Lung microvascular endothelial cell (primary cell): ENCODE measurements around the gene VARS2. TPM values are rescaled to one million over a fixed set of nuclear protein-coding genes. Genes with fewer than 3 reads are reported as not detected.
"Not testable (repeated sequence)": the region's sequence is repeated elsewhere in the genome, so short reads cannot be mapped to it uniquely, and the experiment has no call there.

Source experiments
- DNase-seq, 2 donors: peaks; one replicate each; pipeline versions ENCODE4 v3.0.0 to v3.0.0-alpha.2; 2010; ENCODE audit warnings: low read depth in 2 of 2
- total RNA-seq: library from RNA; depleted of rRNA; stranded (reverse); fragments of >200 nt; gene quantifications from 2 replicates; pipeline ENCODE4 v1.2.1, GENCODE V29; 2014

The VARS2 gene
- total RNA-seq, 1 donor from 2014 or later = 15.5 TPM

DNA sequence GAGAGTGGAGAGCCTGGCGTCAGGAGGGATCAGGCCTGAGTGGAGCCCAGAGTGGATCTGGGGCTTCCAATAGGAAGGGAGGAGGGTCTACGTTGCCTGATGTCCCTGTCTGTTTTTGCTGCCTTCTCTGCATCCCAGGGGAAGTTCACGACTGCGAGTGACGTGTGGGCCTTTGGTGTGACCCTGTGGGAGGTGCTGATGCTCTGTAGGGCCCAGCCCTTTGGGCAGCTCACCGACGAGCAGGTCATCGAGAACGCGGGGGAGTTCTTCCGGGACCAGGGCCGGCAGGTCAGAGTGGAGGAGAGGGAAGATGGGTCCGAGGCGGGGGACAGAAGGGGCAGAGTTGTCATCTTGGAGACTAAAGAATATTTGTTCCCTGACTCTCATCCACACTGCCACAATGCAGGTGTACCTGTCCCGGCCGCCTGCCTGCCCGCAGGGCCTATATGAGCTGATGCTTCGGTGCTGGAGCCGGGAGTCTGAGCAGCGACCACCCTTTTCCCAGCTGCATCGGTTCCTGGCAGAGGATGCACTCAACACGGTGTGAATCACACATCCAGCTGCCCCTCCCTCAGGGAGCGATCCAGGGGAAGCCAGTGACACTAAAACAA lies 15.2 kb upstream of the VARS2 start:
- no peak for DNase-seq

DNA sequence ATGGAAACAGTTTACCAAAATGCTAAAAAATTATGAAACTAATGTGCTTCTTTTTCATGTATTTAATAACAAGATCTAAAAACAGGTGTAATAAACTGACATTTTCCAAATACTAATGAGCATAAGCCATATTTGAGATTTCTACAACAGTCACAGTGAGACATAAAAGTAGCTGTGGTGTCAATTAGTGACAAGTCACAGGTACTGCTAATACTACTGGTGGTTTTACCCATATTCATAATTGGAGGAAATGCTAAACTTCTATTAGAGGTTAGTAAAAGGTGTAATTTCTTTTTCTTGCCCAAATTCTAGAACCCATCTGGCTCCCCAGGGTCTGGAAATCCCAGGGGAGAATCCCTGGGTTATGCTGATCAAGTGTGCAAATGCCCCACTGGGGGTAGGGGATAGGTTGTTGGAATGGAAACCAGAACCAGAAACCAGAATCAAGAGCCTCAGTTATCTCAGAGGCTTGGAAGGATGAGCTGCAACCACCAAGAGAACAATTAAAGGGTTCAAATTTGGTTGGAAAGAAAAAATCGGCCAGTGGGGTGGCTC lies 13.1 kb upstream of the VARS2 start:
- DNase-seq = no peak

DNA sequence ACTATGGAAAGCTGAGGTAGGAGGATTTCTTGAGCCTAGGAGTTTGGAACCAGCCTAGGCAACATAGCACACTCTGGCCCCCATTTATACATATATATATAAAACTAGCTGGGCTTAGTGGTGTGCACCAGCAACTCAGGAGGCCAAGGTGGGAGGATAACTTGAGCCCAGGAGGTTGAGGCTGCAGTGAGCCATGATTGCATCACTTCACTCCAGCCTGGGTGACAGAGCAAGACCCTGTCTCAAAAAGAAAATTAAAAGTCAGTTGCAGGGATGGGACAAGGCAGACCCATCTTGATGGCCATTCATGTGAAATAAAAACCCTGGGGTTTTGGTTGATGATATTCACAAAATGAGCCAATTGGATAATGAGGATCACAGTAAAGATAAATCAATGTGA lies 12.6 kb upstream of the VARS2 start:
- no peak for DNase-seq

GRCh38 chr6:30902196-30902595 lies 11.8 kb upstream of the VARS2 start:
- DNase-seq = not testable (repeated sequence)

DNA sequence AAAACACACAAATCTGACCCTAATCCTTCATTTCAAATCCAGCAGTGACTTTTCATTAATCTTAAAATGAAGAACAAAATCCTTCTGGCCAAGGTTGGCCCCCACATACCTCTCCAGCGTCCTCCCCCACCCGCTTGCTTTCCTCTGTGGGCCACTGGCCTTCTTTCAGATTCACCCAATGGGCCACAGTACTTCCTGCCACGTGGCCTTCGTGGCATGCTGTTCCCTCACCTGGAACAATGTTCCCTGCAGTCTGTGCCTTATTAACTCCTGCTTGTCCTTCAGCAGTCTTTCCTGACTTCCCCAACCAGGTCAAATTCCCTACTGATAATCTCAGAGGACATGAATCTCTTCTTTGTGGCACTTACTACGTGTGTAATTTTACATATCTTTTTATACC lies 11.3 kb upstream of the VARS2 start:
- DNase-seq = no peak

GRCh38 chr6:30903236-30903635 lies 10.8 kb upstream of the VARS2 start:
- no peak for DNase-seq

DNA sequence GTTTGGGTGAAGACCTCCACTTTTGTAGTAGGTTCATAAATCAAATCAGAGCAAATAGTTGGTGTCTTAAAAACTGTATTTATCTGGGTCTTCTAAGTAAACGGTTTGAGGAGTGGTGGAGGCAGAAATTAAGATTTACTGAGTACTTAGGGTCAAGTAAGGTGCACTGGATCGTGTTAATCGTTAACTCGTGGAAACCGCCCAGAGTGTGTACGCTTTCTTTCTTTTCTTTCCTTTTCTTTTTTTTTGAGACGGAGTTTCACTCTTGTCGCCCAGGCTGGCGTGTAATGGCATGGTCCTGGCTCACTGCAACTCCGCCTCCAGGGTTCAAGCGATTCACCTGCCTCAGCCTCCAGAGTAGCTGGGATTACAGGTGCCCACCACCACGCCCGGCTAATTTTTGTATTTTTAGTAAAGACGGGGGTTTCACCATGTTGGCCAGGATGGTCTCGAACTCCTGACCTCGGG lies 6.7 kb upstream of the VARS2 start:
- not testable (repeated sequence) for DNase-seq

- DNase-seq = peak; percentile 98 to 99
Measured at GRCh38 chr6:30907758-30908591, 6.1 kb upstream of the VARS2 start, which contains the start of gene GTF2H4. GTF2H4 (plus strand) TSS chr6:30908207.

DNA sequence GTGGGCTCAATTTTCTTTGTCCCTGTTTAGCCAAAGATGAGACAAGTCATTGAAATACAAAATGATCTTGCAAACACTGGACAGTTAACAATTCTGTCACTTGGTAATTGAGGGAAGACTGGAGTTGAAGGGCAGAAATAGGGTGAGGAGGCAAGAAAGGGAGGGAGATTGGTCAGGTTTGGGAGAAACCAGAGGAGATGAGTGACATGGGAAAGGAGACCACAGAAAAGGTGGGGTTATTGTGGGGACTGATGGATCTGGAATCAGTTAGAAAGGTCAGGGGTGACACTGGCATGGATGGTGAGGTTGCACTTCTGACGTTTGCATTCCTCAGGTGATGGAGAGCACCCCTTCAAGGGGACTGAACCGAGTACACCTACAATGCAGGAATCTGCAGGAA lies 5.3 kb upstream of the VARS2 start:
- DNase-seq = no peak

GRCh38 chr6:30910473-30910872 lies 3.6 kb upstream of the VARS2 start:
- not testable (repeated sequence) for DNase-seq

DNA sequence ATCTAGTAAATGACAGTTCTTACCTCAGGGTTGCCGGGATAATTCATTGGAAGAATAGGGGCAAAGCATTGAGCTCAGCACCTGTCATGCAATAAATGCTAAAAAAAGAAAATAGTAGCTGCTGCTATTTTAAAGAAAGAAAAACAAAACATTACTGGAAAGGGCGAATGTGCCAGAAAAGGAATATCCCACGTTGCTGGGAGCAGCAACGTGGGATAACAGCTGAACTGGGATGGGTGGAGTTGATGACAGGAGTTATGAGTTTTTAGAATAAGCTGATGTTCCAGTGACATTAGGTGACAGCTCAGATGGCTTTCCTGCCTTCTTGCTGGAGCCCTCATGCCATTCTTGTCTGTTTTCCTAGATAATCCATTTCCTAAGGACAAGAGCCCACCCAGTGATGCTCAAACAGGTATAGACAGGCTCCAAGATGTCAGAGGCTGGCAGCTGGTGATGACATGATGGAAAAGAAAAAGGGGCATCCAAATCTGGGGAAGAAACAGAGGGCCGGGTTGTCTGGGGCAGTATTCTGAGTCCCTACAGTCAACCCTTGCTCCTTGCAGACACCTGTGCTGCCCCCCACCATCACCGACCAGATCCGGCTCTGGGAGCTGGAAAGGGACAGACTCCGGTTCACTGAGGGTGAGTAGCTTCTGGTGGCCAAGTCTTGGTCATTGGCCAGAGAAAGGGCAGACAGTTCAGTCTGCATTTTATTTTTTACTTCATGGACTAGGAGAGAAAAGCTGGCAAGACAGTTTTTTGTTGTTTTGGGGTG lies 1.1 kb upstream of the VARS2 start:
- DNase-seq = no peak

- DNase-seq = no peak
Measured at GRCh38 chr6:30913721-30914075, 340 bp upstream of the VARS2 start.

DNA sequence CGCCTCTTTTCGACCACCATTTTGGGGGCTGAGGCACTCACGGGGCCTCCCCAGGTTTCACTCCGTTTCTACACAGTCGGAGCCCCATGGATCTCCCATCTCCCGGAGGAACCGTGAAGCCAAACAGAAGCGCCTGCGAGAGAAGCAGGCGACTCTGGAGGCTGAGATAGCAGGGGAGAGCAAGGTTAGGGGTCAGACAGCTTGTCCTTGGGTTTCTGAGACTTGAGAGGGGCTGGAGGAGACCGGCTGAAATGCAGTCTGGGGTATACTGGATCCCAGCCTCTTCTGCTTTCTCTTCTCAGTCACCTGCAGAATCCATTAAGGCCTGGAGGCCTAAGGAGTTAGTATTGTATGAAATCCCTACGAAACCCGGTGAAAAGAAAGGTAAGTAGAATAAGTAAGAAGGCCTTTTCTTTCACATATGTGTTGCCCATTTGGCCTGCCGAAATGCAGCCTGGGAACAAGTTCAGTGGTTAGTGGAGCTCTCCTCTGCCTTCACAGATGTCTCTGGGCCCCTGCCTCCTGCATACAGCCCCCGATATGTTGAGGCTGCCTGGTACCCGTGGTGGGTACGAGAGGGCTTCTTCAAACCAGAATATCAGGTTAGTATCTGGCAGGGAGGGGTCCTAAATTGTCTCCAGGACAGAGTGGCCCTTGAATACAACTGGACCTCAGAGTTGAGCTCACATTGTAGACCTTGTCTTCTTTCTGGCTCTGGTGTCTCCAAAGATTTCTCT lies 984 bp downstream of the VARS2 start:
- no peak for DNase-seq

- peak; percentile 63 to 72 for DNase-seq
Measured at GRCh38 chr6:30915591-30915946, 1.5 kb downstream of the VARS2 start.

DNA sequence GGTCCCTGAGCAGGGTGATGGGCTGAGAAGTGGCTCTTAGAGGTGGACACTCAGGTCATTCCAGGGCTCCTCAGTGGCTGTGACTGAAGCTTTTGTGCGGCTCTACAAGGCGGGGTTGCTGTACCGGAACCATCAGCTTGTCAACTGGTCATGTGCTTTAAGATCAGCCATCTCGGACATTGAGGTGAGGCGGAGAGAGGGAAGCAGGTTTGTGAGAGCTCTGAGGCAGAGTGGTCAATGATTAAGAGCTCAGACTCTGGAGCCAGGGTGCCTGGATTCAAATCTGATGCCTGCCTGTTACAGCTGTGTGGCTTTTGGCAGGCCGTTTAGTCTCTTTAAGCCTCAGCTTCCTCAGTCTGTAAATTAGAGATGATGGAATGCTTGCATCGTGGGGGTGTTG lies 3.0 kb downstream of the VARS2 start:
- no peak for DNase-seq

DNA sequence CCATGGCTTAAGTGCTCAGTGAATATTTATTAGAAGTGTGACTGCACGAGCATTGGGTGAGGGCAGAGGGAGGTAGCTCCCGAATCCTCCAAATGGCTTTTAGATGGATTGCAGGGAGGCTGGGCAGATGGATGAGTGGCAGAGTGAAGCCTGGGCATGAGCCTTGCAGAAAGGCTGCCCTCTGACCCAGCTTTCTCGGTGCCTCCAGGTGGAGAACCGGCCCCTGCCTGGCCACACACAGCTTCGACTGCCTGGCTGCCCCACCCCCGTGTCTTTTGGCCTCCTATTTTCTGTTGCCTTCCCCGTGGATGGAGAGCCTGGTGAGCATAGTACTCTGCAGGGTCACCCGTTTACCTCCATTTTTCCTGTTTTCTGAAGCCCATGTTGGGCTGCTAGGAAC lies 3.4 kb downstream of the VARS2 start:
- no peak for DNase-seq

DNA sequence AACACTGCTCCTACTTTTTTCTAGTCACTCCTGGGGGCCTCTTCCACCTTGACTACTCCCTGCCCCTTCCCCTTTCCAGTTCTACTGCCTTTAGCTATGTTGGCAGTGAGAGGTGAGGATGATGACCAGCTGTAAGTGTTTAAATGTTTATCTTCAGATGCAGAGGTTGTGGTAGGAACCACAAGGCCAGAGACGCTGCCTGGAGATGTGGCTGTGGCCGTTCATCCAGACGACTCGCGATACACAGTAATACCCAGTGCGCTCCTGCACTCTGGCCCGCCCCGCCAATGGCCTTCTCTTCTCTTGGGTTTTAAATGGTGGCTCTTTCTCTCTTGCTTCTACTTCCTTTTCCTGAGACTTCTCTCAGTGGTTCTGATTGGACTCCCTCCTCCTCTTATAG lies 4.6 kb downstream of the VARS2 start:
- no peak for DNase-seq

GRCh38 chr6:30922447-30922852 lies 8.4 kb downstream of the VARS2 start:
- no peak for DNase-seq

DNA sequence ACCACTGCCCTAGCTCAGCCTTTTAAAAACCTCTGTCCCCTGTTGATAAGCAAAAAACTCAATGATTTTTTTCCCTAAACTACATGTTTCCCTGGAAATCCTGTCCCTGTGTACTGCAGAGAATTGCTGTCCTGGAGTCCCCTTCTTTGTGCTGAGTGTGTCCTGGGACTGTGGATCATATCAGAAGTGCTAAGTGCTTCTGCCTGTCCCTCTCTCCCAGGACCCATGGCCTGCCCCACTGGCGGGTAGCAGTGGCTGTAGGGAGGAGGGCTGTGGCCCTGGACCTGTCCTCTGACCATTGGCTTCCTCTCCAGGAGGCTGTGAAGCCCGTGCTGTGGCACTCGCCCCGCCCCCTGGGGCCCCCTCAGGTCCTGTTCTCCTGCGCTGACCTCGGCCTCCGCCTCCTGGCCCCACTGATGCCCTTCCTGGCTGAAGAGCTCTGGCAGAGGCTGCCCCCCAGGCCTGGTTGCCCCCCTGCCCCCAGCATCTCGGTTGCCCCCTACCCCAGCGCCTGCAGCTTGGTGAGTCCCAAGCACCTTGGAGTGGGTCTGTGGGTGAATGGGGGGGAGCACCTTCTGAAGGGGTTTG lies 10.1 kb downstream of the VARS2 start:
- DNase-seq = not testable (repeated sequence)

GRCh38 chr6:30926644-30927043 lies 12.6 kb downstream of the VARS2 start:
- no peak for DNase-seq

DNA sequence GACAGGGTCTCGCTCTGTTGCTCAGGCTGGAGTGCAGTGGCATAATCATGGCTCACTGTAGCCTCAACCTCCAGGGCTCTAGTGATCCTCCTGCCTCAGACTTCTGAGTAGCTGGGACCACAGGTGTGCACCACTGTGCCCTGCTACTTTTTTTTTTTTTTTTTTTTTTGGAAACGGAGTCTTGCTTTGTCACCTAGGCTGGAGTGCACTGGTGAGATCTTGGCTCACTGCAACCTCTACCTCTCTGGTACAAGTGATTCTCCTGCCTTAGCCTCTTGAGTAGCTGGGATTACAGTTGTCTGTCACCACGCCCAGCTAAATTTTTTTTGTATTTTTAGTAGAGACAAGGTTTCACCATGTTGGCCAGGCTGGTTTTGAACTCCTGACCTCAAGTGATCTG lies 13.0 kb downstream of the VARS2 start:
- DNase-seq = not testable (repeated sequence)
